Measurements from ENCODE around the gene UBE2J2.

DNA sequence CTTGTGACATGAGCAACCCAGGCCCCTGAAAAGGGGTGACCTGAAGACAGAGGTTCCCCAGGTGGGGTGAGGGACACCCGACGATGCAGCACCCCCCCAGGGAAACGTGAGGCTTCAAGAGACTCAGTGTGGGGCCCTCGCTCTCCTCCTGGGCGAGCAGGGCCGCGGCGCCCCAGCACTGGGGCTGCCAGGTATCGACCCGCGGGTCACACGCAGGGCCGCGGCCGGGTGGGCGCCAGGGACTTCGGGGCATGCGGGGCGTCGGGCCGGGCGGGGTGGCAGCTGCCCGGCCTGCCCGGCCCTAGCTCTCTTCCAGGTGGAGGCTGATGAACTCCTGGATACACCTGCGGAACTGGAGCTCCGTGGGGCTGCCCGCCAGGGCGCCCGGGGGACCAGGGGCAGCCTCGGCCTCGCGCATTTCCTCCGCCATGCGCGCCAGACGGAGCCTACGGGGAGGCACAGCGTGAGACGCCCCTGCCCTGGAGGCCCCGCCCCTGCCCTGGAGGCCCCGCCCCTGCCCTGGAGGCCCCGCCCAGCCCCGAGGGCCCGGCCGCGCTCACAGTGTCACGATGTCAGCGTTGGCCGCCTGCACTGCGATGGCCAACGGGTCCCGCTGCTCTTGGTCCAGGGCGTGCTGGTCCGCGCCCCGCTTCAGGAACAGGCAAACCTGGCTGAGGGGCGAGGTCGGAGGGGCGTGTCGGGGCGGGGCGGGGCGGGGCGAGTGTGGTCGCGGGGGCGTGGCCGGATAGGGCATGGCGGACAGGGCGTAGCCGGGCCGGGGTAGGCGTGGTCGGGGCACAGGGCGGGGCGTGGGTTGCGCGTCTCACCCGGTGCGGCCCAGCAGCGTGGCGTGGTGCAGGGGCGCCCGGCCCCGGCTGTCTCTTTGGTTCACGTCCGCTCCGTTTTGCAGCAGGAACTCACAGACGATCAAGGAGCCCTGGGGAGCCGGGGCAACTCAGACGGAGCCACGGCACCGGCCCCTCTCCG is 19.9 kb upstream of the UBE2J2 start:
- no peak for TF ChIP-seq ZNF384 (IDR thresholded peaks at IDR 0.05)
- no peak for TF ChIP-seq FOXM1 (IDR thresholded peaks at IDR 0.05; ENCODE audit: borderline replicate concordance)
- TF ChIP-seq ARNT (IDR thresholded peaks at IDR 0.05): no peak
- no peak for TF ChIP-seq TARDBP (IDR thresholded peaks at IDR 0.05)
- no peak for TF ChIP-seq FOXK2 (IDR thresholded peaks at IDR 0.05)
- TF ChIP-seq L3MBTL2 (conservative IDR thresholded peaks at IDR 0.05): no peak
- no peak for TF ChIP-seq SUZ12 (IDR thresholded peaks at IDR 0.05)
- no peak for TF ChIP-seq BHLHE40 (IDR thresholded peaks at IDR 0.05; ENCODE audit: borderline replicate concordance)
- no peak for TF ChIP-seq SP1 (IDR thresholded peaks at IDR 0.05)
- TF ChIP-seq, protein P1, sequence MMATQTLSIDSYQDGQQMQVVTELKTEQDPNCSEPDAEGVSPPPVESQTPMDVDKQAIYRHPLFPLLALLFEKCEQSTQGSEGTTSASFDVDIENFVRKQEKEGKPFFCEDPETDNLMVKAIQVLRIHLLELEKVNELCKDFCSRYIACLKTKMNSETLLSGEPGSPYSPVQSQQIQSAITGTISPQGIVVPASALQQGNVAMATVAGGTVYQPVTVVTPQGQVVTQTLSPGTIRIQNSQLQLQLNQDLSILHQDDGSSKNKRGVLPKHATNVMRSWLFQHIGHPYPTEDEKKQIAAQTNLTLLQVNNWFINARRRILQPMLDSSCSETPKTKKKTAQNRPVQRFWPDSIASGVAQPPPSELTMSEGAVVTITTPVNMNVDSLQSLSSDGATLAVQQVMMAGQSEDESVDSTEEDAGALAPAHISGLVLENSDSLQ (IDR thresholded peaks at IDR 0.05): no peak
- TF ChIP-seq NFRKB (IDR thresholded peaks at IDR 0.05): no peak

Data from HEK293T (cell line).